Hepatocyte (in vitro differentiated cells): ENCODE measurements around the gene ZBTB7B.

Experiments used
- EZH2 ChIP-seq: fragments of 200-600 bp; sonication (generic); IDR thresholded peaks from 2 replicates; pipeline ENCODE4 v1.6.1; 2016; ENCODE audit warnings: antibody characterized with exemption, mild to moderate bottlenecking, borderline replicate concordance
- EZH2phosphoT487 ChIP-seq: fragments of 200-600 bp; sonication (generic); IDR thresholded peaks from one replicate; pipeline ENCODE4 v1.6.1; 2018; ENCODE audit warnings: antibody characterized with exemption, mild to moderate bottlenecking, low read depth, moderate library complexity; ENCODE audit not compliant: unreplicated experiment, severe bottlenecking
- TF ChIP-seq, protein P1 (sequence below): fragments of 200-600 bp; sonication (generic); IDR thresholded peaks from 2 replicates; pipeline ENCODE4 v1.5.1; 2016; ENCODE audit warnings: antibody characterized with exemption, mild to moderate bottlenecking; ENCODE audit not compliant: poor library complexity

DNA sequence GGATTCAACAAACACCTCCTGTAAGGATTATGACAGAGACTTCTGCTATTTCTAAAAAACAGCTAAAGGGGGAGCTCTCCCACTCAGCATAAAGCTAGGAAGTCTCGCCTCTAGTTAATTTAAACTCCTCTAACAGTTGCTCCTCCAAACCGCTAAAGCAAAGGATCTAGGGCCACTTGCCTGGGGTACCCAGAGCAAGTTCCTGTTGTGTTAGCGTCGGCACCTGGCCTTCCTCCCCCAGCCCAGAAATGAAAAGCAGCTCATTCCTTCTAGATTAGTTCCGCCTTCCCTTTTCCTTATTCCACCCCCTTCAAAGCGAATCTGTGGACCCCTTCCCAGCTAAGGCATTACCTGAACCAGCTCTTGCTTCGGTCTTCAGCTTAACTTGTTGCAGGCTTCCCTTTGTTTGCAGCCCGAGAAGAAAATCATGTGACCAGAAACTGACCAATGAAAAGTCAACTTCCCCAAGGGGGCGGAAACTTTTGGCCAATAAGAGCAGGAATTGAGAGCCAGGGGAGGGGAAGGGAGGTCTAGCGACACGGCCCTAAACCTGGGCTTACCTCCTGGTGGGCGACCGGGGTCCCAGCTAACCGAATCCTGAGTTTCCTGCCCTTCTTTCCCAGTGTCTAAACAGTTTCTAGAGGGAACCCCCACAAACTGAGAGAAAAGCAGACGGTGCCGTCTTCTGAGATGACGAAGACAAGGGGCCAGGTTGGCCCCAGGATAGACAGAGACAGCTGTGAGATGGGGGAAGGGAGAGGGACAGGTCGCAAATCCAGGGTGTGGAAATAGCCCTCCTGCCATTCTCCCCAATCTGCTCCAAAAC is 46.7 kb upstream of the ZBTB7B start, which contains the start of gene PBXIP1:
- TF ChIP-seq, protein P1, sequence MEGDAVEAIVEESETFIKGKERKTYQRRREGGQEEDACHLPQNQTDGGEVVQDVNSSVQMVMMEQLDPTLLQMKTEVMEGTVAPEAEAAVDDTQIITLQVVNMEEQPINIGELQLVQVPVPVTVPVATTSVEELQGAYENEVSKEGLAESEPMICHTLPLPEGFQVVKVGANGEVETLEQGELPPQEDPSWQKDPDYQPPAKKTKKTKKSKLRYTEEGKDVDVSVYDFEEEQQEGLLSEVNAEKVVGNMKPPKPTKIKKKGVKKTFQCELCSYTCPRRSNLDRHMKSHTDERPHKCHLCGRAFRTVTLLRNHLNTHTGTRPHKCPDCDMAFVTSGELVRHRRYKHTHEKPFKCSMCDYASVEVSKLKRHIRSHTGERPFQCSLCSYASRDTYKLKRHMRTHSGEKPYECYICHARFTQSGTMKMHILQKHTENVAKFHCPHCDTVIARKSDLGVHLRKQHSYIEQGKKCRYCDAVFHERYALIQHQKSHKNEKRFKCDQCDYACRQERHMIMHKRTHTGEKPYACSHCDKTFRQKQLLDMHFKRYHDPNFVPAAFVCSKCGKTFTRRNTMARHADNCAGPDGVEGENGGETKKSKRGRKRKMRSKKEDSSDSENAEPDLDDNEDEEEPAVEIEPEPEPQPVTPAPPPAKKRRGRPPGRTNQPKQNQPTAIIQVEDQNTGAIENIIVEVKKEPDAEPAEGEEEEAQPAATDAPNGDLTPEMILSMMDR = peak; percentile 49
- no peak for TF ChIP-seq EZH2
- no peak for TF ChIP-seq EZH2phosphoT487
